Esophagus squamous epithelium (tissue), 5 donors: ENCODE measurements around the gene SEC31A. TPM values are rescaled to one million over a fixed set of nuclear protein-coding genes. Genes with fewer than 3 reads are reported as not detected.

ENCODE experiments used
- DNase-seq: peaks from one replicate; lab custom pipeline; 2025; lab: John Stamatoyannopoulos, UW
- H3K27ac ChIP-seq, 4 donors: fragments of 200-600 bp; sonication (generic); one replicate each; pipeline ENCODE4 v1.5.1; 2016 to 2019; ENCODE audit warnings: mild to moderate bottlenecking in 1 of 4
- H3K27me3 ChIP-seq, 4 donors: fragments of 200-600 bp; sonication (generic); 1 replicate in 3 of 4; 2 replicates in 1 of 4; pipeline versions ENCODE4 v1.5.1 to v1.6.0; 2017 to 2021; ENCODE audit warnings: antibody characterized with exemption in 1 of 4
- H3K36me3 ChIP-seq, 3 donors: fragments of 200-600 bp; sonication (generic); one replicate each; pipeline ENCODE4 v1.5.1; 2016 to 2019
- H3K4me1 ChIP-seq, 3 donors: fragments of 200-600 bp; sonication (generic); one replicate each; pipeline ENCODE4 v1.5.1; 2017 to 2019
- H3K4me3 ChIP-seq, 4 donors: fragments of 200-600 bp; sonication (generic); 1 replicate in 3 of 4; 2 replicates in 1 of 4; pipeline ENCODE4 v1.5.1; 2016 to 2019; ENCODE audit warnings: mild to moderate bottlenecking in 2 of 4, moderate library complexity in 1 of 4
- H3K9me3 ChIP-seq, 3 donors: fragments of 200-600 bp; sonication (generic); one replicate each; pipeline ENCODE4 v1.5.1; 2016 to 2019
- CTCF ChIP-seq, 6 experiments: fragments of 450-650 bp in 4 of 6; fragments of 200-600 bp in 2 of 6; sonication (generic) in 2 of 6; IDR thresholded peaks; one replicate each; pipeline ENCODE4 v1.5.1; 2016 to 2019; ENCODE audit warnings: antibody characterized with exemption in 6 of 6, mild to moderate bottlenecking in 4 of 6, moderate library complexity in 4 of 6
- POLR2A ChIP-seq, 4 donors: fragments of 450-650 bp; IDR thresholded peaks; one replicate each; pipeline ENCODE4 v1.6.1; 2017; ENCODE audit warnings: antibody characterized with exemption in 4 of 4, mild to moderate bottlenecking in 4 of 4, moderate library complexity in 3 of 4
- WGBS, 2 donors: methylation state at CpG; one replicate each; pipeline ENCODE4 v1.1.5; 2018; 5-methylcytosine and 5-hydroxymethylcytosine counted together
- intact Hi-C: fragments of 100-400 bp; cut with DNase I; formaldehyde crosslinking; loops from one replicate; pipeline ENCODE4 v1.15.0; 2022
- total RNA-seq, 4 donors: library from RNA; depleted of rRNA; stranded (reverse); fragments of >200 nt; gene quantifications; one replicate each; pipeline ENCODE4 v1.1.0, GENCODE V29; 2016
- donor health status: DM: yes; HTN: yes; CAD: no.

SEC31A gene
- total RNA-seq, 4 donors from 2014 or later = 88.8 to 161 (median 128) TPM

- H3K4me1 ChIP-seq = peaks cover 11 to 25% (median 17%) of the 10 kb centered on the region in 3 donors
- WGBS, 2 donors = 22 to 31% methylated on average over 5 of the region's 5 CpGs
- TF ChIP-seq POLR2A (IDR thresholded peaks at IDR 0.05) (no peak), CTCF (IDR thresholded peaks at IDR 0.05) (no peak)
These were observed 105.1 kb downstream of the SEC31A start for GRCh38 chr4:82785611-82786400.

GRCh38 chr4:82784681-82785610 is 106.0 kb downstream of the SEC31A start:
- no peak overlapping the region for H3K4me3 ChIP-seq
- no peak overlapping the region for H3K27ac ChIP-seq
- intact Hi-C loops = no loop called here
- TF ChIP-seq CTCF (IDR thresholded peaks at IDR 0.05) (no peak), POLR2A (IDR thresholded peaks at IDR 0.05) (no peak)
- no peaks in the 10 kb centered on the region for H3K27me3 ChIP-seq
- H3K4me1 ChIP-seq = peaks cover 11 to 30% (median 20%) of the 10 kb centered on the region in 3 donors
- DNase-seq = no peak
- WGBS, 2 donors = 31 to 34% methylated on average over 8 to 9 of the region's 9 CpGs
- no peaks in the 10 kb centered on the region for H3K36me3 ChIP-seq
- H3K9me3 ChIP-seq = no peaks in the 10 kb centered on the region

More at GRCh38 chr4:82785611-82786400, 105.1 kb downstream of the SEC31A start:
- Histone ChIP-seq H3K27me3 (no peaks in the 10 kb centered on the region), H3K9me3 (no peaks in the 10 kb centered on the region), H3K4me3 (no peak overlapping the region), H3K27ac (no peak overlapping the region), H3K36me3 (no peaks in the 10 kb centered on the region)
- intact Hi-C loops = no loop called here
- no peak for DNase-seq

- DNase-seq = no peak
- TF ChIP-seq POLR2A (IDR thresholded peaks at IDR 0.05) (no peak), CTCF (IDR thresholded peaks at IDR 0.05) (no peak)
- Histone ChIP-seq H3K27ac (no peak overlapping the region), H3K4me3 (no peak overlapping the region), H3K9me3 (no peaks in the 10 kb centered on the region), H3K36me3 (no peaks in the 10 kb centered on the region), H3K27me3 (no peaks in the 10 kb centered on the region), H3K4me1 (peaks cover 11 to 30% (median 20%) of the 10 kb centered on the region in 3 donors)
- intact Hi-C loops = no loop called here
- 63 to 87% methylated on average over 4 of the region's 5 CpGs for WGBS, 2 donors
These were observed 108.2 kb downstream of the SEC31A start for GRCh38 chr4:82782626-82783345.

- no peaks in the 10 kb centered on the region for H3K27me3 ChIP-seq
- intact Hi-C loops = no loop called here
- WGBS, 2 donors = 44 to 49% methylated on average over 4 to 5 of the region's 10 CpGs
These were observed 110.2 kb downstream of the SEC31A start for GRCh38 chr4:82780752-82781231.

More at GRCh38 chr4:82780752-82781231, 110.2 kb downstream of the SEC31A start:
- no peak for TF ChIP-seq POLR2A (IDR thresholded peaks at IDR 0.05)
- TF ChIP-seq CTCF (IDR thresholded peaks at IDR 0.05) = no peak
- no peak overlapping the region for H3K4me3 ChIP-seq
- no peaks in the 10 kb centered on the region for H3K9me3 ChIP-seq
- no peak overlapping the region for H3K27ac ChIP-seq
- H3K4me1 ChIP-seq = peaks cover 11 to 24% (median 17%) of the 10 kb centered on the region in 3 donors
- DNase-seq = no peak
- no peaks in the 10 kb centered on the region for H3K36me3 ChIP-seq
